Psoas muscle (tissue), 8 donors: Measurements from ENCODE around the gene TAS2R16. TPM values are rescaled to one million over a fixed set of nuclear protein-coding genes. Genes with fewer than 3 reads are reported as not detected.

ENCODE experiments used
- ATAC-seq, 4 donors: fragments of 200-7000 bp; cut with Tn5 transposase; one replicate each; pipeline ENCODE4 v1.9.1; 2020; ENCODE audit warnings: moderate library complexity in 3 of 4, mild to moderate bottlenecking in 2 of 4
- DNase-seq, 2 donors: peaks; one replicate each; pipeline ENCODE4 v3.0.0-alpha.2; 2020
- H3K27ac ChIP-seq: fragments of 200-600 bp; one replicate; pipeline ENCODE4 v1.8.0; 2022
- H3K27me3 ChIP-seq, 3 donors: fragments of 200-600 bp in 1 of 3; one replicate each; pipeline versions ENCODE4 v1.6.1 to v1.8.0; 2013 to 2022; ENCODE audit warnings: low read length in 2 of 3, mild to moderate bottlenecking in 2 of 3, moderate library complexity in 1 of 3; ENCODE audit not compliant: insufficient read depth in 3 of 3
- H3K36me3 ChIP-seq, 2 donors: fragments of 200-600 bp in 1 of 2; one replicate each; pipeline versions ENCODE4 v1.6.1 to v1.8.0; 2013 to 2022; ENCODE audit warnings: low read depth in 1 of 2, mild to moderate bottlenecking in 1 of 2, moderate library complexity in 1 of 2; ENCODE audit not compliant: insufficient read depth in 1 of 2
- H3K4me1 ChIP-seq: fragments of 200-600 bp; one replicate; pipeline ENCODE4 v1.8.0; 2022
- H3K4me3 ChIP-seq: fragments of 200-600 bp; one replicate; pipeline ENCODE4 v1.8.0; 2022; ENCODE audit warnings: mild to moderate bottlenecking
- H3K9me3 ChIP-seq: fragments of 200-600 bp; one replicate; pipeline ENCODE4 v1.8.0; 2022
- WGBS, 3 donors: extraction: QIAGEN DNeasy Blood & Tissue Kit; methylation state at CpG; one replicate each; pipeline versions ENCODE4 v1.1.6 to v1.1.7; 2013; 5-methylcytosine and 5-hydroxymethylcytosine counted together
- intact Hi-C, 2 donors: fragments of 100-400 bp; cut with DNase I; formaldehyde crosslinking; loops; one replicate each; pipeline versions ENCODE4 v1.11.0 to v1.14.2; 2022
- long read RNA-seq, 2 donors: library from polyadenylated mRNA; unstranded; transcript quantifications; one replicate each; pipeline ENCODE4 v2.0.0, GENCODE V29; 2021
- polyA plus RNA-seq, 3 donors: library from polyadenylated mRNA; stranded (reverse); fragments of 200-250 nt; gene quantifications; one replicate each; pipeline ENCODE4 v1.2.3, GENCODE V29; 2013
- total RNA-seq, 4 donors: library from RNA; stranded (reverse); fragmentation: NEBNext Ultra II Directional in 2 of 4; extraction: Animal tissue kit (Norgen Biotek cat#: 25700) in 2 of 4; gene quantifications; one replicate each; pipeline versions ENCODE4 v1.2.1 to v1.2.4, GENCODE V29; 2021 to 2023
- TF ChIP-seq, protein P1 (sequence below): fragments of 200-600 bp; IDR thresholded peaks from one replicate; pipeline ENCODE4 v1.8.0; 2022; ENCODE audit warnings: antibody characterized with exemption
- donor health status: healthy with polysubstance abuse.
- donor health status: DM: no; HTN: no; CAD: no; lungs with moderate emphysema.
- donor health status: Bipolar disorder and iron deficiency.
- donor health status: healthy.
- donor health status: DM: yes; HTN: yes; CAD: no.
- donor health status: DM: no; HTN: no; CAD: no.
- donor health status: DM: no; HTN: no; CAD: no.
- donor health status: DM: yes; HTN: yes; CAD: no.

The TAS2R16 gene
- not detected for total RNA-seq
- not detected for polyA plus RNA-seq
- long read RNA-seq, donor 1 = 0 reads
- long read RNA-seq, donor 2 = 0 reads

- Histone ChIP-seq H3K4me3 (no peak within 1 kb of the TSS), H3K36me3 (no peaks in the 10 kb centered on the region), H3K27ac (no peak within 1 kb of the TSS), H3K9me3 (no peaks in the 10 kb centered on the region), H3K4me1 (no peaks in the 10 kb centered on the region), H3K27me3 (peaks cover 0 to 4% (median 0%) of the 10 kb centered on the region in 3 donors)
- no peak for ATAC-seq
- intact Hi-C loops = no loop called here
- TF ChIP-seq, protein P1, sequence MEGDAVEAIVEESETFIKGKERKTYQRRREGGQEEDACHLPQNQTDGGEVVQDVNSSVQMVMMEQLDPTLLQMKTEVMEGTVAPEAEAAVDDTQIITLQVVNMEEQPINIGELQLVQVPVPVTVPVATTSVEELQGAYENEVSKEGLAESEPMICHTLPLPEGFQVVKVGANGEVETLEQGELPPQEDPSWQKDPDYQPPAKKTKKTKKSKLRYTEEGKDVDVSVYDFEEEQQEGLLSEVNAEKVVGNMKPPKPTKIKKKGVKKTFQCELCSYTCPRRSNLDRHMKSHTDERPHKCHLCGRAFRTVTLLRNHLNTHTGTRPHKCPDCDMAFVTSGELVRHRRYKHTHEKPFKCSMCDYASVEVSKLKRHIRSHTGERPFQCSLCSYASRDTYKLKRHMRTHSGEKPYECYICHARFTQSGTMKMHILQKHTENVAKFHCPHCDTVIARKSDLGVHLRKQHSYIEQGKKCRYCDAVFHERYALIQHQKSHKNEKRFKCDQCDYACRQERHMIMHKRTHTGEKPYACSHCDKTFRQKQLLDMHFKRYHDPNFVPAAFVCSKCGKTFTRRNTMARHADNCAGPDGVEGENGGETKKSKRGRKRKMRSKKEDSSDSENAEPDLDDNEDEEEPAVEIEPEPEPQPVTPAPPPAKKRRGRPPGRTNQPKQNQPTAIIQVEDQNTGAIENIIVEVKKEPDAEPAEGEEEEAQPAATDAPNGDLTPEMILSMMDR = no peak
- no peak for DNase-seq
Observed at GRCh38 chr7:122995600-122995999, at the start of gene TAS2R16. Gene TAS2R16 (minus strand): TSS chr7:122995700. CDS start chr7:122995634, 66 bp downstream.

DNA sequence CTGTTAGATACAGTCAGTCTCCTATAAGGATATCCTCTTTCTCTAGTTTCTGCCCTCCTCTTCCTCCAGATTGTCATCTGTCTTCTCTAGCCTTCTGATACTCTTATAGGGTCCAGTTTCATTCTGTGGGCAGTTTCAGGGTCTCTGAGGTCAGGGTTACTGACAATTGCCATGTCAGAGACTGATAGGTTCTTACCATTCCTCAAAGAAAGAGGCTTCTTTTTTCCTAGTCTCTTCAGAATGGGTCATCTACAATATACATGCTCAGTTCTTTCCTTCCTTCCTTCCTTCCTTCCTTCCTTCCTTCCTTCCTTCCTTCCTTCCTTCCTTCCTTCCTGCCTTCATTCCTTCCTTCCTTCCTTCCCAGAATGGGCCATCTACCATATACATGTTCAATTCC is 48.1 kb upstream of the TAS2R16 start:
- Histone ChIP-seq H3K27ac (no peak overlapping the region), H3K4me1 (no peaks in the 10 kb centered on the region), H3K9me3 (peaks cover 15% of the 10 kb centered on the region), H3K4me3 (no peak overlapping the region), H3K27me3 (no peaks in the 10 kb centered on the region), H3K36me3 (no peaks in the 10 kb centered on the region)
- ATAC-seq = no peak
- intact Hi-C loops = no loop called here
- no peak for DNase-seq
- TF ChIP-seq, protein P1 = no peak

DNA sequence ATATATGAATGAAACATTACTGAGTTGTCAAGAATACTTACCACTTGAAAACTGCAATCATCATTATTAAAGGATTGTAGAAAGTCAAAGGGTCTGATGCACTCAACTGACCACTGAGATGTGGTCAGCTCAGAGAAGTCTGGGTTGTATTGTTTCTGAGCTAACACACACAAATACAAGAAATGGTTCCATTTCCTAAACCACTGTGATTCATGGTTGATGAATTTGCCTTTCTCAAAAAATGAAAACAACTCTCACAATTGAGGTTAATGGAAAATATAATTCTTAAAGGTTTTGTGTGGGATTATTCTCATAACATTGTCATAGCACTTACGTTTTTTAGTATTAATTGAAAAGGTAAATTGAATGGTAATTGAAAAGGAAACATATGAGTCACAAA is 45.6 kb upstream of the TAS2R16 start:
- no peak overlapping the region for H3K4me3 ChIP-seq
- TF ChIP-seq, protein P1 = no peak
- ATAC-seq (no peak), DNase-seq (no peak)
- H3K9me3 ChIP-seq = no peaks in the 10 kb centered on the region
- no peak overlapping the region for H3K27ac ChIP-seq
- H3K36me3 ChIP-seq = no peaks in the 10 kb centered on the region
- H3K4me1 ChIP-seq = no peaks in the 10 kb centered on the region
- no peaks in the 10 kb centered on the region for H3K27me3 ChIP-seq
- 67 to 78% (median 71%) methylated on average over 1 of the region's 1 CpG for WGBS, 3 donors
- intact Hi-C loops = no loop called here

- Histone ChIP-seq H3K27me3 (no peaks in the 10 kb centered on the region), H3K9me3 (no peaks in the 10 kb centered on the region), H3K27ac (no peak overlapping the region), H3K36me3 (no peaks in the 10 kb centered on the region), H3K4me3 (no peak overlapping the region), H3K4me1 (no peaks in the 10 kb centered on the region)
- ATAC-seq (no peak), DNase-seq (no peak)
- intact Hi-C loops = no loop called here
- TF ChIP-seq, protein P1 = no peak
- WGBS, 3 donors = 41 to 46% (median 43%) methylated on average over 3 of the region's 3 CpGs
Observed at GRCh38 chr7:123039269-123039668, 43.8 kb upstream of the TAS2R16 start.

DNA sequence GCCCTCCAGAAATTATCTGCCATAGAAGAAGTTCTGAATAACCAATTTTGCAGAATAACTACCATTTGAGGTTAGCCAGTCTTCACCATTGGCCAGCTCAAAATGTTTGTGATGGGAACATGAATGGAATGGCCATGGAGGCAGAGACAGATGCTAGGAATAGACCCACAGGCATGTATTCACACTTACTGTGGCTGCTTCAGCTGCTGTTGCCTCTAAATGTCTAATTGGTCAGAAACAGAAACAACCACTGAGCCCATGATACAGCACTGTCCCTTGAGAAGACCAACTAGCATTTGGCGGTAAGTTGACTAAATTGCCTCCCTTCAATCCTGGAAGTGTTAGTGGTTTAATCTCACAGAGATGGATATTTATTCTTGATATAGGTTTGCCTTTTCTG is 38.6 kb upstream of the TAS2R16 start:
- intact Hi-C loops = no loop called here
- TF ChIP-seq, protein P1 = no peak
- no peaks in the 10 kb centered on the region for H3K36me3 ChIP-seq
- no peaks in the 10 kb centered on the region for H3K9me3 ChIP-seq
- no peaks in the 10 kb centered on the region for H3K27me3 ChIP-seq
- ATAC-seq (no peak), DNase-seq (no peak)
- no peak overlapping the region for H3K27ac ChIP-seq
- no peak overlapping the region for H3K4me3 ChIP-seq
- 94 to 96% (median 96%) methylated on average over 1 of the region's 1 CpG for WGBS, 3 donors
- no peaks in the 10 kb centered on the region for H3K4me1 ChIP-seq
